Femur (tissue), 1 donor: ENCODE measurements around the gene TLX1.
"Not testable (repeated sequence)": the region's sequence is repeated elsewhere in the genome, so short reads cannot be mapped to it uniquely, and the experiment has no call there.

Source experiments
- DNase-seq: peaks from one replicate; pipeline ENCODE4 v3.0.0-alpha.2; 2017

The TLX1 gene

DNA sequence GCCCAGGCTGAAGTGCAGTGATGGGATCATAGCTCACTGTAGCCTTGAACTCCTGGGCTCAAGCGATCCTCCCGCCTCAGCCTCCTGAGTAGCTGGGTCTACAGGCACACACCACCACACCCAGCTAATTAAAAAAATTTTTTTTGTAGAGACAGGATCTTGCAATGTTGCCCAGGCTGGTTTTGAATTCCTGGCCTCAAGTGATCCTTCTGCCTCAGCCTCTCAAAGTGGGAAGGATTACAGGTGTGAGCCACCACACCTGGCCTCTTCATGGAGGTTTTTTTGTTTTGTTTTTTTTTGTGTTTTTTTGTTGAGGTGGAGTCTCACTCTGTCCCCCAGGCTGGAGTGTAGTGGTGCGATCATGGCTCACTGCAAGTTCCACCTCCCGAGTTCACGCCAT lies 23.4 kb downstream of the TLX1 start:
- DNase-seq: not testable (repeated sequence)

DNA sequence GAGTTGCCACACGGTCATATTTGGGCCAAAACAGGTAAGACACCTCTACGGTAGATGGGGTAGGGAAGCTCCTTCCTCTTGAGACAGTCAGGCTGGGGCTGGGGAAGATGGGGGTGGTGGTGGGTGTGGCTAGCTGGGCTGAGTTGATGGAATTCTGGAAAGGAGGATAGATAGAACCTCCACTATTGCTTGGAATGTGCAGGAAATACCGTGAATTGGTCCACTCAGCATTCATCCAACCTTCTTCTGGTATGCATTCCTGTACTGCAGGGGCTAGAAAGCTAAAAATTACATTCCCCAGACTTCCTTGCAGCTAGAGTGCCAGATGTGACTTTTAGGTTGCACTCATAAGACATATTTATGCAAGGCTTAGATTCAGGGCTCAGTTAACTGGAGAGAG lies 24.8 kb downstream of the TLX1 start:
- no peak for DNase-seq

DNA sequence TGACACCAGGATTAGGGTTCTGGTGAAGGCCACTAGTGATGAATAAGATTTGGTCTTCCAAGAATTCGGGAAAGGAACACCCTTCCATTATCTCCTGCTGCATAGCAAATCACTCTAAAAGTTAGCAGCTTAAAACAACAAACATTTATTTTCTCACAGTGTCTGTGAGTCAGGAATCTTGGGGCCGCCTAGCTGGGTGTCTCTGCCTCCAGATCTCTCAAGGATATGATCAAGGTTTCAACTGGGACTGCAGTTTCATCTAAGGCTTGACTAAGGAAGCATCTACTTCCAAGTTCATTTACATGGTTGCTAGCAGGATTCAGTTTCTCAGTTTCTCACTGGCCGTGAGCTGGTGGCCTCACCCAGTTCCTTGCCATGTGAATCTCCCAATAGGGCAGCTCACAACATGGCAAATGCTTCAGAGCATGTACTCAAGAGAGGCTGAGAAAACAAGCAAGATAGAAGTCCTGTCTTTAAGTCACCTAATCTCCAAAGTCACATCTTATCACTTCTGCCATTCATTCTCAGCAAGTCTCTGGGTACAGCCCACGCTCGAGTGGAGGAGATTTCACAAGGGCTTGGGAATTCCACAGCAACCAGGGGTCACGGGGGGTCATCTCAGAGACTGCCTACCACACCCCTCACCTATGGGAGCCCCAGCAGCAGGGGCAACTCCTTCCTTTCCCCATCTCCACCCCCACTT lies 26.8 kb downstream of the TLX1 start:
- DNase-seq: no peak

DNA sequence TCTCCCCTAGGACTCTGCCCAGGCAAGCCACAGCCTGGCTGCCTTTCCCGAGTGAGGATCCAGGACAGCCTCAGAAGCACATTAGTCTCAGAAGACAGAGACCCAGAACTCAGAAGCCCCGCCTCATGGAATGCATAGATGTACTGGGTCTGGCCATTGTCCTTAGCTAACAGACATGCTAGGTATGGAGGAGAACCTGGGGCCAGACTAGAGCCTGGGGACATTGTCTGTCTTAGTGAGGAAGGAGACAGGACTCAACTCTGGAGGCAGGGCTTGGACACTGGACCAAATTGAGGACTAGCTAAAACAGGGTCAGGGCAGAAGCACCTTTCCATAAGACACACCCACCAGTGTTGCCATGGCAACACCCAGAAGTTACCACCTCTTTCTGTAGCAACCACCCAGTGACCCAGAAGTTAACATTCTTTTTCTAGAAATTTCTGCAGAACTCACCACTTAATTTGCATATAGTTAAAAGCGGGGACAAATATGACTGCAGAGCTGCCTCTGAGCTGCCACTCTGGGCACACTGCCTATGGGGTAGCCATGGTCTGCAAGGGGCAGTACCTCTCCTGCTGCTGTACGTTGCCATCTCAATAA lies 27.5 kb downstream of the TLX1 start:
- no peak for DNase-seq

DNA sequence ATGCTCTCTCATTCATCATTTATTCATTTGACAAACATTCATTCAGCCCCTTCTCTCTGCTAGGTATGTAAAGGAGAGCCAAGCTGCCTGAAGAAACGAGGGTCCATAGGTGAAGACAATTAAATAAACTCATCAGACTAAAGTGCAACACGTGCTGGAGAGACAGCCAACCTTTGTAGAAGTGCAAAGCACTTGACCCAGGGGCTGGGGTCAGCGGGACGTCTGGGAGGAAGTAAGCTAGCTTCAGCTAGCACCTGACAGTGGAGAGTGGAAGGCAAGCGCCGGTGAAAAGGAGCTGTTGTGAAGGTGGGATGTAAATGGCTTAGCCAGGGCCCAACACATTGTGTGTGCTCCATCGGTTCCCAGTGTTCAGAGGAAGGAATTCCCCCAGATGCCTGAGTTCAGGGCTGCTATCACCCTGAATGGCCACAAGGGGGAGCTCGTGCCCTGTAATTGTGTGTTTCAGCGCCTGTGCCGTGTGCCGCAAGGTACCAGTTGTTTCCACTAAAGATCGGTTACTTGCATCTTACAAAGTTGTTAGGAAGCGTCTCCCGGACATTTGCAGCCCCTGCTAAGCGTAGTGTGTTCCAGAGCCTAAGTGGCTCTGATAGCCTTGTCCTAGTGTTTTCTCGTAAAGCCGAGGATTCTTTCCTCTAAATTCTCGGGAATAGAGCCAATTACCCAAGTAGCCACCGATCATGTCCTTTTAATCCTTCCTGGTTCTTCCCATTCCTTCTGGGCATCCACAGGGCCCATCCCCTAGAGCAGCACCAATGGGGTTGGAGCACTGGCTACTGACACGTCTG lies 30.6 kb downstream of the TLX1 start:
- peak; percentile 82 for DNase-seq

DNA sequence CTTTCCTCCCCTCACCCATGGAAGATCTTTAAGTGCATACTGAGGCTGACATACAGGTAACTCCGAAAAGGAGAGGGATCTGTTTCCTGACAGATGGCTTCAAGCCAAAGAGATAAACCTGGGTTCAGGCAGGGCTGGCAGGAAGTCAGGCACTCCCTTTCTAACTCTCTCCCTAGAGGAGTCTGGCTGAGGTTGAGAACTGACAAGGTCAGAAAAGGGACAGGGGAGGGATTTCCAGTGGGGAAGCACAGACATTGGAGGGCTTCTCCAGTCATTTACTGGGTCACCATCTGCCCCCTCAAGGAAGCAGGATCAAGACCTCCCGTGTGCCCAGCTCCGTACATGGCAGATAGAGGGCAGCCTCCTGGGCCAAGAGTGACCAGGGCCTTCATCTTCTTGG lies 31.6 kb downstream of the TLX1 start:
- DNase-seq: no peak

DNA sequence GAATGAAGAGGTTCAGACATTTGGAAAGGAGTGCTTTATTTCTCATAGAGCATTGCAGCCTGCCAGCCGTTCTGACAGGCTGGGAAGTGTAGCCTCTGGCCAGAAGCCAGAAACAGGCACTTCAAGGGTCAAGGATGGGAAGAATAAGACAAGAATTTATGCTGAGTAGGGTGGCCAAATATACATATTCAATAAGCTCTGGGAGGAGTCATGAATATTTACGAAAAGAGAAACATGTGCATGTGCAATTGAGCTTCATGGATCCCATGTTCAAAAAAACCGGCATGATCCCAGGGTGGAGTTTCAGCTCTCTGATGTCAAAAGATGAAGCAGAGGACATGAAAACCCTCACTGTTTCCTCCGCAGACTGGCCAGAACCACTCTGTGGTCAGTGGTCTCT lies 32.9 kb downstream of the TLX1 start:
- no peak for DNase-seq

DNA sequence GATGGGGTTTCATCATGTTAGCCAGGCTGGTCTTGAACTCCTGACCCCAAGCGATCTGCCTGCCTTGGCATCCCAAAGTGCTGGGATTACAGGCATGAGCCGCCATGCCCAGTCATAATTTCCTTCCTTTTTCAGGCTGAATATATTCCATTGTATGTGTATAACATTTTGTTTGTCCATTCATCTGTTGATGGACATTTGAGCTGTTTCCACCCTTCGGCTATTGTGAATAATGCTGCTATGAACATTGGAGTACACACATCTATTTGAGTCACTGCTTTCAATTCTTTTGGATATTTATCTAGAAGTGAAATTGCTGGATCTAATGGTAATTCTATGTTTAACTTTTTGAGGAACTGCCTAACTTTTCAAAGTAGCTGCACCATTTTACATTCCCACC lies 34.6 kb downstream of the TLX1 start:
- no peak for DNase-seq

DNA sequence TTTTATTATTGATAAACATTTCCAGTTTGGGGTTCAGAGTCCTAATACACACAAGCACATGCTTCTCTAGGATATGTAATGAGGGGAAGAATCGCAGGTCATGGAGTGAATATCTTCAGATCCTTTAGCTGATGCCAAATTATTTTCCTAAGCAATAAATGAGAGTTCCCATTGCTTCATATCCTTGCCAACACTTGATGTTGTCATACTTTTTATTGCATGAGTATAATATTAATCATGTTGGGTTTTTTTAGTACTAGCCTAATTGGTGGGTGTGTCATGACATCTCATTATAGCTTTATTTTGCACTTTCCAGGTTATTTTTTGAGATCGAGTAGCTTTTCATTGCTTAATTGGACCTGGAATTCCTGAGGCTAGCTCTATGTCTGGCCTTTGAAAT lies 35.3 kb downstream of the TLX1 start:
- no peak for DNase-seq

DNA sequence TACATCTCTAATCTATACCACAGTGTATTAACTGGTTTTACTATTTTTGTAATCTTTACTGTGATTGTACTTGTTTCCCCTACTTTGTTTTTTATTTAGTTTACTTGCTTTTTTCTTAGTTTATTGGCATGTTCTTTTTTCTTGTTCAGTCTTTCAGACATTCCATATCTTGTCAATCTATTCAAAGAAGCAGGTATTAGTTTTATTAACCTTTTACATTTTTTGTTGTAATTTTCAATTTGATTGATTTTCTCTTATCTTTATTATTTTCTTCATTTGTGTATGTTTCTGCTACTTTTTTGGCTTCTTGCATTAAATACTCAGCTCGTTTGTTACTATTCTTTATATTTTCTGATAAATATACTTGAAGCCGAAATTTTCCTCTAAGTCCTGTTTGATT lies 41.6 kb downstream of the TLX1 start:
- DNase-seq: no peak

DNA sequence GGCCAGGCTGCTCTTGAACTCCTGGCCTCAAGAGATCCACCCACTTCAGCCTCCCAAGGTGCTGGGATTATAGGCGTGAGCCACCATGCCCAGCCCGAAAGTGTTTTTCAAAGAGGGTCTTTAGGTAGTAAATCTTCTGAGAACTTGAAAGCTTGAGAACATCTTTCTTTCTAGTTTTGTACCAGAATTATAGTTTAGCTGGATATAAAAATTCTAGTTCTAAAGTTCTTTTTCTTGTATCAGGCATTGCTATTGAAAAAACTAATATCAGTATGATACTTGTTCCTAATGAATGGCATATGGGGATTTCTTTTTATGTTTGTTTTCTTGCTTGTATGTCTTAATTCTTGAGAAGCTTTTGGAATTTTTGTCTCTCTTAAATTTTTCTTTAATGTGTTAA lies 43.2 kb downstream of the TLX1 start:
- no peak for DNase-seq

DNA sequence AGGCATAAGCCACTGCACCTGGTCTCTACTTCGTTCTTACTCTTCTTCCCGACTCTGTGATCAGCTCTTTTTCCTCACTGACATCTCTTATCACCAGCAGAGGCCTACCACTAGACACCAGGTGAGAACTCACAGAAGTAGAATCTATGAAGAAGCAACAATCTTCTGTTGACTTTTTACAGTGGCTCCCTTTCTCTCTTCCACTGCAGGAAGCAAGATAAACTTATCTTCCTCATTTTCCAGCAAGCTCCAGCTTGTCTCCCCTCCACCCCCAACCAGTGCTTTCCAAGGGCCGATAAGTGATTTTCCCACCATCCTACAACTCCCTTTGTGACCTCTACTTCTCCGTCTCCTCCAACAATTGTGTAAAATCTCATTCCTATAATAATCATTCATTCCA lies 45.5 kb downstream of the TLX1 start:
- DNase-seq: no peak

DNA sequence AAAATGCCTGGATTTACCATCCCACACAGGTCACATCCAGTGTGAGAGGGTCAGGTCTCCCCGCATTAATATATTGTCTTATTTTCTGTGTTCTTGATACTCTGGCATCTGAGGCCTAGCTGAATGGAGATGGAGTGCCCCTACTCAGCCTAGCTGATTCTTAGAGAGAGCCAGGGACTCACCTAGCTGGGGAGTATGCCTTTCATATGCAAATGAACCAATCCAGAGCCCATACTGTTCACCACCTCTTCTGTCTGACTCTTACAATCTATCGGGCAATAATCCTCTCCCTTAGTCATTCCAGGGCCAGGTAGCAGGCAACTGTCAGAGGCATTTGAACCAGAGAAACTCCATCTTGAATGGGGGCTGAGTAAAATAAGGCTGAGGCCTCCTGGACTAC lies 51.8 kb downstream of the TLX1 start:
- no peak for DNase-seq

DNA sequence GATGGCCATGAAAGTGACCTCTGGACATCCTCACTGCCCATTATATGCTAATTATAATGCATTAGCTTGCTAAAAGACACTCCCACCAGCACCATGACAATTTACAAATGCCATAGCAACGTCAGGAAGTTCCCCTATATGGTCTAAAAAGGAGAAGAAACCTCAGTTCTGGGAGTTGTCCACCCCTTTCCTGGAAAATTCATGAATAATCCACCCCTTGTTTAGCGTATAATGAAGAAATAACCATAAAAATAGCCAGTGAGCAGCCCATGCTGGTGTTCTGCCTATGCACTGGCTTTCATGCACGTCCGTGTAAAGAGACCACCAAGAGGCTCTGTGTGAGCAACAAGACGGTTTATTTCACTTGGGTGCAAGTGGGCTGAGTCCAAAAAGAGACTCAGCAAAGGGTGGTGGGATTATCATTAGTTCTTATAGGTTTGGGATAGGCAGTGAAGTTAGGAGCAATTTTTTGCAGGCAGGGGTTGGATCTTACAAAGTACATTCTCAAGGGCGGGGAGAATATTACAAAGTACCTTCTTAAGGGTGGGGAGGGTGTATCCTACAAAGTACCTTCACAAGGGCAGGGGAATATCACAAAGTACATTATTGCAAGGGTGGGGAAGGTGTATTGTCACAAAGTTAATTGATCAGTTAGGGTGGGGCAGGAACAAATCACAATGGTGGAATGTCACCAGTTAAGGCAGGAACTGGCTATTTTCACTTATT lies 52.5 kb downstream of the TLX1 start:
- no peak for DNase-seq
